ENCODE measurements around the gene FCN2.

GRCh38 chr9:134853893-134854292, 26.7 kb upstream of the FCN2 start:
- TF ChIP-seq ZFX (IDR thresholded peaks at IDR 0.05) (no peak), POLR2A (IDR thresholded peaks at IDR 0.05; ENCODE audit: borderline replicate concordance, extremely low read depth, insufficient read depth, insufficient read length) (no peak), CEBPB (IDR thresholded peaks at IDR 0.05; ENCODE audit: low read depth) (no peak), CTCF (IDR thresholded peaks at IDR 0.05 in 2 of 3, conservative IDR thresholded peaks at IDR 0.05 in 1 of 3; ENCODE audit: borderline replicate concordance in 1 of 3, insufficient read depth in 1 of 3, low read depth in 2 of 3, low read length in 2 of 3) (no peak), FOSL1 (IDR thresholded peaks at IDR 0.05; ENCODE audit: low read depth) (no peak), RAD21 (IDR thresholded peaks at IDR 0.05; ENCODE audit: low read depth) (no peak), POLR2AphosphoS5 (IDR thresholded peaks at IDR 0.05; ENCODE audit: low read depth, low read length) (no peak), SIN3A (IDR thresholded peaks at IDR 0.05; ENCODE audit: low read depth) (no peak), REST (IDR thresholded peaks at IDR 0.05; ENCODE audit: low read depth) (no peak), EZH2 (IDR thresholded peaks at IDR 0.05) (no peak), ZBTB33 (IDR thresholded peaks at IDR 0.05; ENCODE audit: extremely low read depth, insufficient replicate concordance, low read length) (no peak), MAX (IDR thresholded peaks at IDR 0.05) (no peak), TCF7L2 (IDR thresholded peaks at IDR 0.05; ENCODE audit: borderline replicate concordance, extremely low read depth, insufficient read depth, insufficient read length) (no peak)
